Brain microvascular endothelial cell (primary cell): ENCODE data around the gene EML1.

ENCODE experiments used
- DNase-seq: peaks from one replicate; pipeline ENCODE4 v3.0.0-alpha.2; 2020
- H3K27ac ChIP-seq: fragments of 250-450 bp; sonication (Bioruptor Pico); 2 replicates; pipeline ENCODE4 v1.5.1; 2020; ENCODE audit warnings: mild to moderate bottlenecking, moderate library complexity
- H3K27me3 ChIP-seq: fragments of 250-450 bp; sonication (Bioruptor Pico); replicated peaks from 2 replicates; pipeline ENCODE4 v1.5.1; 2020; ENCODE audit warnings: mild to moderate bottlenecking
- H3K36me3 ChIP-seq: fragments of 250-450 bp; sonication (Bioruptor Pico); replicated peaks from 2 replicates; pipeline ENCODE4 v1.5.1; 2020; ENCODE audit warnings: mild to moderate bottlenecking
- H3K4me3 ChIP-seq: 2 replicates; pipeline ENCODE4 v1.5.1; 2011; ENCODE audit warnings: low read depth, mild to moderate bottlenecking, control low read depth, low read length, moderate library complexity
- in situ Hi-C: cut with HindIII; loops from 2 replicates; pipeline ENCODE4 v1.10.0; 2017; ENCODE audit warnings: low sequenced_read_pairs, low pct_ligation_motif_present
- TF ChIP-seq, protein P1 (sequence below): IDR thresholded peaks from 2 replicates; pipeline ENCODE4 v1.5.1; 2011; ENCODE audit warnings: low read depth, mild to moderate bottlenecking, moderate library complexity, low read length, control low read depth, inconsistent platforms; ENCODE audit errors: missing control alignments

The EML1 gene

DNA sequence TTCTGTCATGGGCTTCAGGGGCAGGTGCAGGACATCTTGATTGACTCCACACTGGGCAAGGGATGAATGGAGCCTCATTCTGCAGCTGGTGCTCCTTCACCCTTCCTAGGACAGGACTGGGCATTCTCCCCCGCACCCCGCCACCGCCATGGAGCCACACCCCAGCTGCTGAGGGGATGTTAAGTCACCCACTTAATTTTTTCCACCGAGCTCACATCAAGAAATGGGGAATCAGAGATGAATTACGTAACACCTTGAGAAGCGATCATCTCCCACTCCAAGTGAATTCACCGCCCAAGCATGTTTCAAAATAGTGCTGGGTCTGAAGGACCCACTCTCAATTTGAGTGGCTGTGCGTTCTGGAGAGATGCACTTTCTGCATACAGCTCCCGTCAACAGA, 94.2 kb downstream of the EML1 start:
- no peaks in the 10 kb centered on the region for H3K27me3 ChIP-seq
- in situ Hi-C loops: loop anchor here (25.0 kb wide), 1 partner anchor 175 kb away; no protein-coding TSS in a partner anchor
- TF ChIP-seq, protein P1, sequence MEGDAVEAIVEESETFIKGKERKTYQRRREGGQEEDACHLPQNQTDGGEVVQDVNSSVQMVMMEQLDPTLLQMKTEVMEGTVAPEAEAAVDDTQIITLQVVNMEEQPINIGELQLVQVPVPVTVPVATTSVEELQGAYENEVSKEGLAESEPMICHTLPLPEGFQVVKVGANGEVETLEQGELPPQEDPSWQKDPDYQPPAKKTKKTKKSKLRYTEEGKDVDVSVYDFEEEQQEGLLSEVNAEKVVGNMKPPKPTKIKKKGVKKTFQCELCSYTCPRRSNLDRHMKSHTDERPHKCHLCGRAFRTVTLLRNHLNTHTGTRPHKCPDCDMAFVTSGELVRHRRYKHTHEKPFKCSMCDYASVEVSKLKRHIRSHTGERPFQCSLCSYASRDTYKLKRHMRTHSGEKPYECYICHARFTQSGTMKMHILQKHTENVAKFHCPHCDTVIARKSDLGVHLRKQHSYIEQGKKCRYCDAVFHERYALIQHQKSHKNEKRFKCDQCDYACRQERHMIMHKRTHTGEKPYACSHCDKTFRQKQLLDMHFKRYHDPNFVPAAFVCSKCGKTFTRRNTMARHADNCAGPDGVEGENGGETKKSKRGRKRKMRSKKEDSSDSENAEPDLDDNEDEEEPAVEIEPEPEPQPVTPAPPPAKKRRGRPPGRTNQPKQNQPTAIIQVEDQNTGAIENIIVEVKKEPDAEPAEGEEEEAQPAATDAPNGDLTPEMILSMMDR: no peak
- H3K27ac ChIP-seq: no peak overlapping the region
- H3K36me3 ChIP-seq: no peaks in the 10 kb centered on the region
- H3K4me3 ChIP-seq: no peak overlapping the region
- no peak for DNase-seq

DNA sequence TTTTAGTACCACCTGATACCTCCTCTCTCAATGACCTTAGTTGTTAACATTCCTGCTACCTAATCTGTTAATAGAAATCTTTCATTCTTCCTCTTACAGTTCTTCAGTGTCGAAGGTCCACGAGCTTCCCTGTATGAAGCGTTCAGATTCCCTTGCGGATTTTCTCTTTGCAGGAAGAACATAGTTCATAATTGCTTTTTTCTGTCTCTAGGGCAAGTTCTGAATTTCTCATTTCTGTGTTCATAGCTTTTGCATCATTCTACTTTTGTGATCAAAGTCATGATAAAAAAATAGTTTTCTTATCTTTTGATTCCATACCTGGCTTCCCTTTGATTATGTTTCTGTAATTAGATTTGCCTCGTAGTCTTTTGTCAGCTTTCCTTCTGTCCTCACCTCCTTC, 94.9 kb downstream of the EML1 start:
- no peaks in the 10 kb centered on the region for H3K36me3 ChIP-seq
- in situ Hi-C loops: loop anchor here (25.0 kb wide), 1 partner anchor 176 kb away; no protein-coding TSS in a partner anchor
- no peak overlapping the region for H3K4me3 ChIP-seq
- TF ChIP-seq, protein P1: no peak
- no peak overlapping the region for H3K27ac ChIP-seq
- DNase-seq: no peak
- no peaks in the 10 kb centered on the region for H3K27me3 ChIP-seq

DNA sequence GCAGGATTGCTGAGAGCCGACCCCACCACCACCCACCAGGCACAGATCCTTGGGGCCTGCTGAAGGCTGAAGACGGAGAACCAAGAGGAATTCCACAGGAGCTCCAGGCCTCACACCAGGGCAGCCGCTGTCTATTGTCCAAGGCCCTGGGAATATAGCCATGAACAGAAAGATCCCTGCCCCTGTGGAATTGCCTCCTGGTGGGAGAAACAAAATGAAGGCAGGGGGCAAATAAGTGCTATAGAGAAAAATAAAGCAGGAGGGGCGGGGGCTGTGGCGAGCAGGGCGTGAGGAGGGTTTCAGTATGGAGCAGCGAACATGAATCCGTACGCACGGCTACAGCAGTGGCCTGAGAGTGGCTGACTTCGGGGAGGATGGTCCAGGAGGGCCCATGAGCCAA, 96.1 kb downstream of the EML1 start:
- in situ Hi-C loops: loop anchor here (25.0 kb wide), 1 partner anchor 177 kb away; no protein-coding TSS in a partner anchor
- Histone ChIP-seq H3K27me3 (no peaks in the 10 kb centered on the region), H3K36me3 (no peaks in the 10 kb centered on the region), H3K27ac (no peak overlapping the region), H3K4me3 (no peak overlapping the region)
- TF ChIP-seq, protein P1: no peak
- no peak for DNase-seq

DNA sequence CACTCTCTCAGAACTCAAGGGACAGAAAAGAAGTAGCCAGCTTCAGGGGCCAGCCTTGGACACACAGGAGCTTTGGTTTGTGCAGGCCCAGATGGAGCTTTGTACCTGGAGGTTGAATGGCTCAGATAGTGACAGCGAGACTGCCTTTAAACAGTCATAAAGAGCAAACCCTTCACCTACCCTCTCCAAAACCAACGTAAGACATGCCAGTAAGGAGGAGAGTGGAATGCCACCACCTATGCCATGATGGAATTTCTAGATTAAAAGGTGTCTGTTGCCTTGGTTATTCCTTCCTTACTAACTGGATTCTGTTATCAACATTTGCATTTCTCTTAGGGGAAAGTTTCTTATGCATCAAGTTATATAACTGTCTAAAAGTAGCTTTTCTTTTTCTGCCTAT, 98.1 kb downstream of the EML1 start:
- no peak for DNase-seq
- H3K36me3 ChIP-seq: no peaks in the 10 kb centered on the region

GRCh38 chr14:99891900-99892299, 98.7 kb downstream of the EML1 start:
- no peak for DNase-seq
- in situ Hi-C loops: loop anchor here (25.0 kb wide), 1 partner anchor 180 kb away; no protein-coding TSS in a partner anchor
- Histone ChIP-seq H3K27me3 (no peaks in the 10 kb centered on the region), H3K36me3 (no peaks in the 10 kb centered on the region), H3K27ac (no peak overlapping the region), H3K4me3 (no peak overlapping the region)
- TF ChIP-seq, protein P1: no peak

More for the DNA sequence above, 98.1 kb downstream of the EML1 start:
- H3K27ac ChIP-seq: no peak overlapping the region
- no peaks in the 10 kb centered on the region for H3K27me3 ChIP-seq
- TF ChIP-seq, protein P1: no peak
- H3K4me3 ChIP-seq: no peak overlapping the region
- in situ Hi-C loops: loop anchor here (25.0 kb wide), 1 partner anchor 179 kb away; no protein-coding TSS in a partner anchor

- TF ChIP-seq, protein P1: no peak
- no peak overlapping the region for H3K4me3 ChIP-seq
- no peak overlapping the region for H3K27ac ChIP-seq
- no peak for DNase-seq
- no peaks in the 10 kb centered on the region for H3K36me3 ChIP-seq
- H3K27me3 ChIP-seq: no peaks in the 10 kb centered on the region
- in situ Hi-C loops: loop anchor here (25.0 kb wide), 1 partner anchor 180 kb away; no protein-coding TSS in a partner anchor
These were observed 99.2 kb downstream of the EML1 start for GRCh38 chr14:99892406-99892805.
